Vagina (tissue), 2 donors: ENCODE results near the gene AZU1.

Experiments used
- POLR2A ChIP-seq, 2 donors: fragments of 450-650 bp; IDR thresholded peaks; one replicate each; pipeline ENCODE4 v1.6.1; 2017; ENCODE audit warnings: antibody characterized with exemption in 2 of 2, mild to moderate bottlenecking in 2 of 2, moderate library complexity in 2 of 2
- POLR2AphosphoS5 ChIP-seq, 2 donors: sonication (generic); formaldehyde crosslinking; IDR thresholded peaks; one replicate each; pipeline ENCODE4 v1.9.0; 2017; ENCODE audit warnings: antibody characterized with exemption in 2 of 2, mild to moderate bottlenecking in 2 of 2, low read depth in 1 of 2; ENCODE audit not compliant: insufficient read depth in 1 of 2
- TF ChIP-seq, protein P1 (sequence below), 3 experiments: fragments of 450-650 bp in 2 of 3; fragments of 200-600 bp in 1 of 3; sonication (generic) in 1 of 3; IDR thresholded peaks; one replicate each; pipeline ENCODE4 v1.5.1; 2017 to 2019; ENCODE audit warnings: antibody characterized with exemption in 3 of 3, mild to moderate bottlenecking in 2 of 3, moderate library complexity in 2 of 3

DNA sequence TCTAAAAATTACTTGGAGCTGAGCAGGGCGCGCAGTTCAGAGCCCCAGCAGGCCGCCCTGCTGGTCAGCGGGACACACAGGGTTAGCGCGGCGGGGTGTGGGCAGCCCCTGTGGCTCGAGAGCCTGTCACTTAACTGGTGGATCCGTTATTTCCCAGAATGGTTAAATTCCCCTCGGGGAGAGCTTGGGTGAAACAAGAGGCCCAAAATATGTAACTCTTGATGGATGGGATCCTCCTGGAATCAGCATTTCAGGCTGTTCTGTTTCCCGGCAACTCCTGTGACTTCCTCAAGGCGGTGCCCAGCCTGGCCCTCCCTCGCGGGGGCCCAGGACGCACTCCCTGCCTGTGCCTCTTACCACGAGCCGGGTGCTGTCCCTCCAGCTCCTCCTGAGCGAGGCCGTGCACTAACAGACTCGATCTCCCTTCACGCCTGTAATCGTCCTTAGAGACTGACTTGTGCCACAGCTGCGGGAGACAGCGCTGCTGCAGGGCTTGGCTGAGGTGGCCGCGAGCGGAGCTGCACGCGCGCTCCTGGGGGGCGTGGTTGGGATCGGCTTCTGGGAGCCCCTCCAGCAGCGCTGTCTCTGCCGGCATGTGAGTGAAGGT is 20.7 kb upstream of the AZU1 start:
- TF ChIP-seq POLR2AphosphoS5 (IDR thresholded peaks at IDR 0.05; ENCODE audit: insufficient read depth in 1 of 2, low read depth in 1 of 2) (no peak), POLR2A (IDR thresholded peaks at IDR 0.05) (no peak)
- TF ChIP-seq, protein P1, sequence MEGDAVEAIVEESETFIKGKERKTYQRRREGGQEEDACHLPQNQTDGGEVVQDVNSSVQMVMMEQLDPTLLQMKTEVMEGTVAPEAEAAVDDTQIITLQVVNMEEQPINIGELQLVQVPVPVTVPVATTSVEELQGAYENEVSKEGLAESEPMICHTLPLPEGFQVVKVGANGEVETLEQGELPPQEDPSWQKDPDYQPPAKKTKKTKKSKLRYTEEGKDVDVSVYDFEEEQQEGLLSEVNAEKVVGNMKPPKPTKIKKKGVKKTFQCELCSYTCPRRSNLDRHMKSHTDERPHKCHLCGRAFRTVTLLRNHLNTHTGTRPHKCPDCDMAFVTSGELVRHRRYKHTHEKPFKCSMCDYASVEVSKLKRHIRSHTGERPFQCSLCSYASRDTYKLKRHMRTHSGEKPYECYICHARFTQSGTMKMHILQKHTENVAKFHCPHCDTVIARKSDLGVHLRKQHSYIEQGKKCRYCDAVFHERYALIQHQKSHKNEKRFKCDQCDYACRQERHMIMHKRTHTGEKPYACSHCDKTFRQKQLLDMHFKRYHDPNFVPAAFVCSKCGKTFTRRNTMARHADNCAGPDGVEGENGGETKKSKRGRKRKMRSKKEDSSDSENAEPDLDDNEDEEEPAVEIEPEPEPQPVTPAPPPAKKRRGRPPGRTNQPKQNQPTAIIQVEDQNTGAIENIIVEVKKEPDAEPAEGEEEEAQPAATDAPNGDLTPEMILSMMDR (IDR thresholded peaks at IDR 0.05), result no peak
